B cell (primary cell): ENCODE measurements around the gene RHOBTB1. TPM values are rescaled to one million over a fixed set of nuclear protein-coding genes. Genes with fewer than 3 reads are reported as not detected.
A peak's percentile ranks its signal among the peaks of the same experiment; 100 is the strongest.

Experiments
- ATAC-seq: fragments of 200-7000 bp; cut with Tn5 transposase; one replicate; pipeline ENCODE4 v1.10.0; 2021; ENCODE audit warnings: low read depth, mild to moderate bottlenecking, moderate number of reproducible peaks, moderate library complexity
- CTCF ChIA-PET: fragments of 350-600 bp; sonication (Branson Sonifier 250); formaldehyde crosslinking; loops from one replicate; lab custom pipeline; 2021; ENCODE audit warnings: antibody characterized with exemption, inconsistent platforms; lab: Charles Lee
- POLR2A ChIA-PET: fragments of 350-600 bp; sonication (Branson Sonifier 250); formaldehyde crosslinking; loops from one replicate; lab custom pipeline; 2021; ENCODE audit warnings: antibody characterized with exemption; lab: Charles Lee
- DNase-seq: peaks from one replicate; pipeline ENCODE4 v3.0.0; 2013
- H2AFZ ChIP-seq: 2 replicates; pipeline ENCODE4 v1.6.1; 2012; ENCODE audit warnings: mild to moderate bottlenecking, low read depth, low read length; ENCODE audit not compliant: insufficient read depth, poor library complexity, severe bottlenecking
- H3K27ac ChIP-seq, 2 donors: 1 replicate in 1 of 2; 2 replicates in 1 of 2; pipeline ENCODE4 v1.5.1; 2012 to 2013; ENCODE audit warnings: low read length in 2 of 2, mild to moderate bottlenecking in 2 of 2, moderate library complexity in 1 of 2
- H3K27me3 ChIP-seq, 4 experiments: fragments of 200-600 bp in 1 of 4; sonication (generic) in 1 of 4; replicated peaks in 1 of 4; 1 replicate in 2 of 4; 2 replicates in 2 of 4; pipeline versions ENCODE4 v1.6.1 to v1.7.0; 2013 to 2016; ENCODE audit warnings: low read length in 3 of 4, mild to moderate bottlenecking in 2 of 4, mixed read lengths in 1 of 4, moderate library complexity in 1 of 4; ENCODE audit not compliant: insufficient read depth in 4 of 4, control insufficient read depth in 3 of 4; ENCODE audit errors: control extremely low read depth in 1 of 4
- H3K36me3 ChIP-seq, 2 experiments: replicated peaks in 1 of 2; 1 replicate in 1 of 2; 2 replicates in 1 of 2; pipeline versions ENCODE4 v1.6.1 to v1.7.1; 2013; ENCODE audit warnings: low read length in 1 of 2; ENCODE audit not compliant: insufficient read depth in 2 of 2, control insufficient read depth in 1 of 2; ENCODE audit errors: control extremely low read depth in 1 of 2, extremely low read depth in 1 of 2
- H3K4me1 ChIP-seq, 2 donors: fragments of 200-600 bp in 1 of 2; sonication (generic) in 1 of 2; 1 replicate in 1 of 2; 2 replicates in 1 of 2; pipeline versions ENCODE4 v1.5.1 to v1.6.1; 2013 to 2017; ENCODE audit warnings: low read length in 2 of 2; ENCODE audit not compliant: control insufficient read depth in 2 of 2, insufficient read depth in 2 of 2
- H3K4me2 ChIP-seq: replicated peaks from 2 replicates; pipeline ENCODE3; 2012; ENCODE audit warnings: mild to moderate bottlenecking, low read depth, low read length; ENCODE audit not compliant: poor library complexity, severe bottlenecking
- H3K4me3 ChIP-seq, 5 experiments: fragments of 200-600 bp in 1 of 5; sonication (generic) in 1 of 5; 1 replicate in 3 of 5; 2 replicates in 2 of 5; pipeline versions ENCODE4 v1.5.1 to v1.7.0; 2011 to 2016; ENCODE audit warnings: low read length in 4 of 5, mild to moderate bottlenecking in 4 of 5, low read depth in 2 of 5, control low read depth in 1 of 5, moderate library complexity in 1 of 5; ENCODE audit not compliant: insufficient read depth in 1 of 5; ENCODE audit errors: control extremely low read depth in 1 of 5, extremely low read depth in 1 of 5
- H3K79me2 ChIP-seq: fragments of 200-600 bp; sonication (generic); one replicate; pipeline ENCODE4 v1.6.0; 2016; ENCODE audit warnings: low read length; ENCODE audit not compliant: control insufficient read depth, insufficient read depth
- H3K9ac ChIP-seq: fragments of 200-600 bp; sonication (generic); 2 replicates; pipeline ENCODE4 v1.6.1; 2017; ENCODE audit warnings: mild to moderate bottlenecking, low read length, moderate library complexity
- H3K9me3 ChIP-seq, 3 donors: one replicate each; pipeline versions ENCODE4 v1.6.1 to v1.7.1; 2013; ENCODE audit warnings: low read length in 2 of 3; ENCODE audit not compliant: control insufficient read depth in 2 of 3, insufficient read depth in 1 of 3; ENCODE audit errors: control extremely low read depth in 1 of 3
- H4K20me1 ChIP-seq: 2 replicates; pipeline ENCODE4 v1.6.0; 2012; ENCODE audit warnings: mild to moderate bottlenecking, low read length; ENCODE audit not compliant: insufficient read depth, control insufficient read depth, poor library complexity, severe bottlenecking
- H3K27ac Mint-ChIP-seq: one replicate; pipeline ENCODE4 v1.8.0; 2021; ENCODE audit warnings: mixed read lengths
- H3K27me3 Mint-ChIP-seq: one replicate; pipeline ENCODE4 v1.8.0; 2021; ENCODE audit warnings: mixed read lengths
- H3K4me1 Mint-ChIP-seq: one replicate; pipeline ENCODE4 v1.8.0; 2021; ENCODE audit warnings: mixed read lengths
- H3K4me3 Mint-ChIP-seq: one replicate; pipeline ENCODE4 v1.8.0; 2021; ENCODE audit warnings: mixed read lengths
- H3K9me3 Mint-ChIP-seq: one replicate; pipeline ENCODE4 v1.8.0; 2022; ENCODE audit warnings: mixed read lengths; ENCODE audit not compliant: insufficient read depth
- CTCF ChIP-seq: fragments of 200-600 bp; IDR thresholded peaks from one replicate; pipeline ENCODE4 v1.8.0; 2022; ENCODE audit warnings: antibody characterized with exemption, mild to moderate bottlenecking
- EZH2 ChIP-seq: IDR thresholded peaks from 2 replicates; pipeline ENCODE4 v1.6.1; 2012; ENCODE audit warnings: borderline replicate concordance, low read depth, mild to moderate bottlenecking, moderate library complexity, low read length; ENCODE audit not compliant: insufficient read depth, poor library complexity, severe bottlenecking
- WGBS: methylation state at CpG from one replicate; pipeline ENCODE4 v1.1.5; 2013; ENCODE audit warnings: missing lambda C conversion rate; ENCODE audit not compliant: insufficient coverage; 5-methylcytosine and 5-hydroxymethylcytosine counted together
- intact Hi-C: fragments of 100-400 bp; cut with micrococcal nuclease; formaldehyde crosslinking; loops from one replicate; pipeline ENCODE4 v1.10.0; 2022
- polyA plus RNA-seq: library from polyadenylated mRNA; depleted of rRNA; stranded (reverse); fragments of >200 nt; gene quantifications from 2 replicates; pipeline ENCODE4 v1.2.3, GENCODE V29; 2012
- total RNA-seq, 2 donors: library from RNA; stranded (reverse); fragments of 120-200 nt in 1 of 2; gene quantifications; 1 replicate in 1 of 2; 2 replicates in 1 of 2; pipeline versions ENCODE4 v1.2.3 to v1.2.4, GENCODE V29; 2013 to 2022

Gene RHOBTB1
- total and polyA plus RNA-seq, 2 donors (not counting 1 experiment from before 2014, with no cell fraction given), result 0.07 to 0.60 TPM

GRCh38 chr10:60911715-60912114 is 32.3 kb downstream of the RHOBTB1 start:
- no peak overlapping the region for H3K9ac ChIP-seq
- H3K36me3 ChIP-seq, result no peaks in the 10 kb centered on the region
- no peaks in the 10 kb centered on the region for H3K79me2 ChIP-seq
- no peak overlapping the region for H2AFZ ChIP-seq
- ATAC-seq, result no peak
- no peak overlapping the region for H3K27ac Mint-ChIP-seq
- H3K4me1 Mint-ChIP-seq, result peaks cover 14% of the 10 kb centered on the region
- no peak for TF ChIP-seq CTCF
- TF ChIP-seq EZH2, result no peak
- peaks cover 14% of the 10 kb centered on the region in 2 donors for H3K4me1 ChIP-seq
- no peaks in the 10 kb centered on the region for H3K9me3 Mint-ChIP-seq
- CTCF ChIA-PET, result no interaction called here
- POLR2A ChIA-PET, result no interaction called here
- peaks cover 0 to 3% (median 0%) of the 10 kb centered on the region in 3 donors for H3K9me3 ChIP-seq
- no peaks in the 10 kb centered on the region for H4K20me1 ChIP-seq
- H3K27me3 ChIP-seq, result no peaks in the 10 kb centered on the region
- no peak overlapping the region for H3K4me3 Mint-ChIP-seq
- H3K27ac ChIP-seq, result no peak overlapping the region
- 97% methylated on average over 4 of the region's 5 CpGs for WGBS
- H3K27me3 Mint-ChIP-seq, result peaks cover 12% of the 10 kb centered on the region
- no peak overlapping the region for H3K4me2 ChIP-seq
- intact Hi-C loops, result no loop called here
- no peak for DNase-seq
- no peak overlapping the region for H3K4me3 ChIP-seq

GRCh38 chr10:60911216-60911615 is 32.8 kb downstream of the RHOBTB1 start:
- Mint-ChIP-seq H3K4me3 (peak overlapping the region; percentile 32), H3K4me1 (peaks cover 14% of the 10 kb centered on the region), H3K27ac (no peak overlapping the region), H3K27me3 (peaks cover 12% of the 10 kb centered on the region), H3K9me3 (no peaks in the 10 kb centered on the region)
- Histone ChIP-seq H4K20me1 (no peaks in the 10 kb centered on the region), H3K36me3 (no peaks in the 10 kb centered on the region), H3K79me2 (no peaks in the 10 kb centered on the region), H3K4me3 (no peak overlapping the region), H3K4me2 (peak overlapping the region; percentile 9), H3K4me1 (peaks cover 14% of the 10 kb centered on the region in 2 donors), H3K27me3 (no peaks in the 10 kb centered on the region), H3K9ac (peak overlapping the region; percentile 0), H3K9me3 (peaks cover 0 to 7% (median 0%) of the 10 kb centered on the region in 3 donors), H2AFZ (no peak overlapping the region), H3K27ac (no peak overlapping the region)
- intact Hi-C loops, result no loop called here
- 93% methylated on average over 12 of the region's 16 CpGs for WGBS
- ChIA-PET POLR2A (no interaction called here), CTCF (no interaction called here)
- TF ChIP-seq CTCF (no peak), EZH2 (no peak)
- ATAC-seq, result no peak
- no peak for DNase-seq
